Measurements from ENCODE around the gene GPATCH2.
"Not testable (repeated sequence)": the region's sequence is repeated elsewhere in the genome, so short reads cannot be mapped to it uniquely, and the experiment has no call there.

GRCh38 chr1:217584286-217584811, 46.5 kb downstream of the GPATCH2 start:
- not testable (repeated sequence) for TF ChIP-seq CTCF (conservative IDR thresholded peaks at IDR 0.05 in 1 of 2, IDR thresholded peaks at IDR 0.05 in 1 of 2; ENCODE audit: extremely low read depth in 1 of 2, insufficient read depth in 1 of 2, low read depth in 1 of 2, low read length in 2 of 2); EZH2 (IDR thresholded peaks at IDR 0.05; ENCODE audit: borderline replicate concordance, low read length)

All from mammary epithelial cell (primary cell).